ENCODE measurements around the gene FHIT.

- TF ChIP-seq, protein P1, sequence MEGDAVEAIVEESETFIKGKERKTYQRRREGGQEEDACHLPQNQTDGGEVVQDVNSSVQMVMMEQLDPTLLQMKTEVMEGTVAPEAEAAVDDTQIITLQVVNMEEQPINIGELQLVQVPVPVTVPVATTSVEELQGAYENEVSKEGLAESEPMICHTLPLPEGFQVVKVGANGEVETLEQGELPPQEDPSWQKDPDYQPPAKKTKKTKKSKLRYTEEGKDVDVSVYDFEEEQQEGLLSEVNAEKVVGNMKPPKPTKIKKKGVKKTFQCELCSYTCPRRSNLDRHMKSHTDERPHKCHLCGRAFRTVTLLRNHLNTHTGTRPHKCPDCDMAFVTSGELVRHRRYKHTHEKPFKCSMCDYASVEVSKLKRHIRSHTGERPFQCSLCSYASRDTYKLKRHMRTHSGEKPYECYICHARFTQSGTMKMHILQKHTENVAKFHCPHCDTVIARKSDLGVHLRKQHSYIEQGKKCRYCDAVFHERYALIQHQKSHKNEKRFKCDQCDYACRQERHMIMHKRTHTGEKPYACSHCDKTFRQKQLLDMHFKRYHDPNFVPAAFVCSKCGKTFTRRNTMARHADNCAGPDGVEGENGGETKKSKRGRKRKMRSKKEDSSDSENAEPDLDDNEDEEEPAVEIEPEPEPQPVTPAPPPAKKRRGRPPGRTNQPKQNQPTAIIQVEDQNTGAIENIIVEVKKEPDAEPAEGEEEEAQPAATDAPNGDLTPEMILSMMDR (IDR thresholded peaks at IDR 0.05) = no peak
- TF ChIP-seq POLR2A (IDR thresholded peaks at IDR 0.05) = no peak
These were observed 543.7 kb downstream of the FHIT start for GRCh38 chr3:60707452-60708020.
